Measurements from ENCODE around the gene CD109.
A peak's percentile ranks its signal among the peaks of the same experiment; 100 is the strongest.
"Not testable (repeated sequence)": the region's sequence is repeated elsewhere in the genome, so short reads cannot be mapped to it uniquely, and the experiment has no call there.

The CD109 gene

DNA sequence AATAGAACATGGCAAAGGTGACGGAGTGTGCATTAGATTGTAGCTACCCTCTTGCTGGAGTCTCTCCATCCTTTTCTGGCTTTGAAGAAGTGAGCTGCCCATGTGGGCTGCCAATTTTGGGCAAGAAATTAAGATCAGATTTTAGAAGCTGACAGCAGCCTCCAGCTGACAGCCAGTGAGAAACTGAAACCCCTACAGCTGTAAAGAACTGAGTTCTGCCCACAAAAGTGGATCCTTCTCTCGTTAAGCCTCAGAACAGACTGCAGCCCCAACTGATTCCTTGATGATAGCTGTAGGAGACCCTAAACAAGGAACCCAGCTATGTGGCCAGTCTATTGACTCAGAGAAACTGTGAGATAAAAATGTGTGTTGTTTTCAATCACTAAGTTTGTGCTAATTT, 134.1 kb downstream of the CD109 start:
- no peak overlapping the region for H3K27ac ChIP-seq
- TF ChIP-seq, protein P1, sequence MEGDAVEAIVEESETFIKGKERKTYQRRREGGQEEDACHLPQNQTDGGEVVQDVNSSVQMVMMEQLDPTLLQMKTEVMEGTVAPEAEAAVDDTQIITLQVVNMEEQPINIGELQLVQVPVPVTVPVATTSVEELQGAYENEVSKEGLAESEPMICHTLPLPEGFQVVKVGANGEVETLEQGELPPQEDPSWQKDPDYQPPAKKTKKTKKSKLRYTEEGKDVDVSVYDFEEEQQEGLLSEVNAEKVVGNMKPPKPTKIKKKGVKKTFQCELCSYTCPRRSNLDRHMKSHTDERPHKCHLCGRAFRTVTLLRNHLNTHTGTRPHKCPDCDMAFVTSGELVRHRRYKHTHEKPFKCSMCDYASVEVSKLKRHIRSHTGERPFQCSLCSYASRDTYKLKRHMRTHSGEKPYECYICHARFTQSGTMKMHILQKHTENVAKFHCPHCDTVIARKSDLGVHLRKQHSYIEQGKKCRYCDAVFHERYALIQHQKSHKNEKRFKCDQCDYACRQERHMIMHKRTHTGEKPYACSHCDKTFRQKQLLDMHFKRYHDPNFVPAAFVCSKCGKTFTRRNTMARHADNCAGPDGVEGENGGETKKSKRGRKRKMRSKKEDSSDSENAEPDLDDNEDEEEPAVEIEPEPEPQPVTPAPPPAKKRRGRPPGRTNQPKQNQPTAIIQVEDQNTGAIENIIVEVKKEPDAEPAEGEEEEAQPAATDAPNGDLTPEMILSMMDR (IDR thresholded peaks at IDR 0.05) = no peak
- TF ChIP-seq ZFX (IDR thresholded peaks at IDR 0.05; ENCODE audit: borderline replicate concordance) = no peak

GRCh38 chr6:73832313-73832712, 136.3 kb downstream of the CD109 start:
- no peak overlapping the region for H3K27ac ChIP-seq
- no peak for TF ChIP-seq ZFX (IDR thresholded peaks at IDR 0.05; ENCODE audit: borderline replicate concordance)
- TF ChIP-seq, protein P1 (IDR thresholded peaks at IDR 0.05) = no peak

- not testable (repeated sequence) for H3K27ac ChIP-seq
Measured at GRCh38 chr6:73844696-73845095, 148.7 kb downstream of the CD109 start.

DNA sequence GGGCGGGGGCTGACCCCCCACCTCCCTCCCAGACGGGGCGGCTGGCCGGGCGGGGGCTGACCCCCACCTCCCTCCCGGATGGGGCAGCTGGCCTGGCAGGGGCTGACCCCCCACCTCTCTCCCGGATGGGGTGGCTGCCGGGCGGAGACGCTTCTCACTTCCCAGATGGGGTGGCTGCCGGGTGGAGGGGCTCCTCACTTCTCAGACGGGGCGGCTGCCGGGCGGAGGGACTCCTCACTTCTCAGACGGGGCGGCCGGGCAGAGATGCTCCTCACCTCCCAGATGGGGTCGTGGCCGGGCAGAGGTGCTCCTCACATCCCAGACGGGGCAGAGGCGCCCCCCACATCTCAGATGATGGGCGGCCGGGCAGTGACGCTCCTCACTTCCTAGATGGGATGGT, 155.0 kb downstream of the CD109 start:
- not testable (repeated sequence) for H3K27ac ChIP-seq

DNA sequence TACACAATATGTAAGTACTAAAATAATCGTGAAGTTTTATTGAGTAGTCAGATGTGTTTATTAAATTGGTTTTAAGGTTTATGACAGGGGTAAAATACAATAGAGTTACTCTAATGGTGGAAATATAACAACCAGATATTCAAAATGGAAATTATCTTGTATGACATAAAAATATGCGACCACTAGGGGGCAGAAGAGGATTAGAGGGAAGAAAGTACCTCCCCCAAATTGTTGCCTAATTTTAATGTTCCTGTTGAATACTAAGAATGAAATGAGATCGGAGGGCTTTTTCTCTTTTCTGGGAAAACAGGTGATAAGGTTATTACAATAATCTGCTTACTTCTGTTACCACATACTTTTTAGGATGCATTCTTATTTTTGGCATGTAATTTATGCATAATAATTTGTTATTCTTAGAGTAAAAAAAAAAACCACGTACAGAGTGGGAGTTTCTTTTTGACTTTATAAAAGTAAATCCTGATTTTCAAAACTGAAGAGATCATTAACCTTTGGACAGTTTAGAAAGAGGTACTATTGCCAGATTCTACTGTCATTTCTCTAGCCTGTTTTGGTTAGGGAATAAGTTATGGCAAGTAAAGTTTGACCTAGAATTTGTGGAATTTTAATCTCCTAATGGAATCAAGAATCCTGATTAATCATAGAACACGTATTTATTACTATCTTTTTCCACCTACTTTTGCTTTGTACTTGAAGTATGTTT, 159.2 kb downstream of the CD109 start:
- H3K27ac ChIP-seq = no peak overlapping the region
- TF ChIP-seq, protein P1 (IDR thresholded peaks at IDR 0.05) = peak; percentile 93
- TF ChIP-seq ZFX (IDR thresholded peaks at IDR 0.05; ENCODE audit: borderline replicate concordance) = no peak

GRCh38 chr6:73857341-73857890, 161.4 kb downstream of the CD109 start:
- no peak for TF ChIP-seq ZFX (IDR thresholded peaks at IDR 0.05; ENCODE audit: borderline replicate concordance)
- TF ChIP-seq, protein P1 (IDR thresholded peaks at IDR 0.05) = no peak
- no peak overlapping the region for H3K27ac ChIP-seq

DNA sequence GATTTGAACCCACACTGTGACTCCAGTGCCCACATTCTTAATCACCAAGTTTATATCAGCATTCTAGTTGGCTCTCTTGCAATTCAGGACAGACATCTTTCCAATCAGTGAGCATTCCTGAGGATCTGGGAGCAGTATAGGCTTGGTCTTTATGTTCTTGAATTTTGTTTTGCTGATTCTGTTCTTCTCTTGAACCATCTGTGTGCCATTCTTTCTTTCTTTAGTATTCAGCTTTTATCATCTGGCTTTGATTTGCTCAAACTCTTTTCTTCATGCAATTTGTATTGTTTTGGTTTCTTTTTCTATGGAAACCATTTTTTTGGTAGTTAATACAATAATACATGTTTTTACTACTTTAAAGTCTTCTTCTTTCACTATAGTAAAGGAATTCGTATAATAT, 162.4 kb downstream of the CD109 start:
- TF ChIP-seq, protein P1 (IDR thresholded peaks at IDR 0.05) = no peak
- no peak for TF ChIP-seq ZFX (IDR thresholded peaks at IDR 0.05; ENCODE audit: borderline replicate concordance)

DNA sequence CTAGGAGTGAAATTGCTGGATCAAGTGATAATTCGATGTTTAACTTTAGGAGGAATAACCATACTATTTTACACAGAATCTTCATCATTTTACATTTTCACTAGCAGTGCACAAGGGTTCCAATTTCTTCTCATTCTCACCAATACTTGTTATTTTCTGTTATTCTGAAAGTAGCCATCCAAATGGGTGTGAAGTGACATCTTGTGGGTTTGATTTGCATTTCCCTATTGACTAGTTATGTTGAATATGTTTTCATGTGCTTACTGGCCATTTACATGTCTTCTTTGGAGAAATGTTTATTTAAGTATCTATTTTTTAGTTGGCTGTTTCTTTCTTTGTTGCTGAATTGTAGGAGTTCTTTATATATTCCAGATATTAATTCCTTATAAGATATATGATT, 164.3 kb downstream of the CD109 start:
- no peak for TF ChIP-seq ZFX (IDR thresholded peaks at IDR 0.05; ENCODE audit: borderline replicate concordance)
- TF ChIP-seq, protein P1 (IDR thresholded peaks at IDR 0.05) = no peak
- no peak overlapping the region for H3K27ac ChIP-seq

More for the DNA sequence above, 162.4 kb downstream of the CD109 start:
- no peak overlapping the region for H3K27ac ChIP-seq

All from 22Rv1 (cell line).